COR-L47 (cell line): ENCODE results near the gene RITA1.
"Not testable (repeated sequence)": the region's sequence is repeated elsewhere in the genome, so short reads cannot be mapped to it uniquely, and the experiment has no call there.

Source experiments
- DNase-seq: peaks from one replicate; lab custom pipeline; 2025; lab: John Stamatoyannopoulos, UW

The RITA1 gene, protein sequence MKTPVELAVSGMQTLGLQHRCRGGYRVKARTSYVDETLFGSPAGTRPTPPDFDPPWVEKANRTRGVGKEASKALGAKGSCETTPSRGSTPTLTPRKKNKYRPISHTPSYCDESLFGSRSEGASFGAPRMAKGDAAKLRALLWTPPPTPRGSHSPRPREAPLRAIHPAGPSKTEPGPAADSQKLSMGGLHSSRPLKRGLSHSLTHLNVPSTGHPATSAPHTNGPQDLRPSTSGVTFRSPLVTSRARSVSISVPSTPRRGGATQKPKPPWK

DNA sequence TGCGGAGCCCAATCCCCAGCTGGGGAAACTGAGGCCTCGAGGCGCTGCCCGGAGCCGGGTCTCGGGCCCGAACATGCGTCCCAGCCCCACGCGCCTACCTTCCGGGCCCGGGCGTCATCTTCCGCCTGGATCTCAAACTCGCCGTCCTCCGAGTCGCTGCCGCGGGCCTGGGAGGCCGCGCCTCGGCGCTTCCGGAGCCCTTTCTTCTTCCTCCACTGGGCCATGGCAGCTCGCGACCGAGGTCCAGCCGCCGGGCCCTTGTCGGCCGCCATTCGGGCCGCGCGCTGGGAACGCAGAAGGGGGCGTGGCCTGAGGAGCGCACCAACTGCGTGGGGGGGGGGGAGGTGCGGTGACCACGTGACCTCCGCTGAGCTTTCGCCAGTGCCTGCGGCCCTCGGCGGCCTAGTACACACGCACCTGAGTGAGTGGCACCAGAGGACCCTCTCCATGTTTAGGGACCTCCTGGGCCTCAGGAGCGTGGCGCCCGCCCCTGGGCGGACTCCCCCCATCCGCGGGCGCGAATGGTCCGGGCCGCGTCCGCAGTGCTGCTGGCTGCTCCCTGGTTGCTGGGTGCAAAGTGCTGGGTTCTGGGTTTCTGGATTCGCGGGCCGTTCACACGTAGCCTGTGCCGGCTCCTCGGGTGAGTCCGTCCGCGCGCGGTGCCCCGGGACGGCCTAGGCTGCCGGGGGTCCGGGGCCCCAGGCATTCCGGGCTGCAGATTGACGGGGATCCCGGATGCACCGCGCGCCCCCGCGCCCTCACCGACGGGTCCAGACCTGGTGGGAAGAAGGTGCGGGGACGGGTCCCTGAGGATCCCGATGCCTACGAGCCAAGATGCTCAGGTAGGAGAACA is at the start of gene RITA1, which contains the start of gene DDX54:
TSS of gene RITA1 (plus strand) at position 542 of the 853 bp plus-strand sequence. CDS start 1,026 bp downstream, outside the sequence.
TSS of gene DDX54 (minus strand) at position 299 of the 853 bp plus-strand sequence. CDS start at position 272, 27 bp downstream.
- DNase-seq = peak; percentile 76

DNA sequence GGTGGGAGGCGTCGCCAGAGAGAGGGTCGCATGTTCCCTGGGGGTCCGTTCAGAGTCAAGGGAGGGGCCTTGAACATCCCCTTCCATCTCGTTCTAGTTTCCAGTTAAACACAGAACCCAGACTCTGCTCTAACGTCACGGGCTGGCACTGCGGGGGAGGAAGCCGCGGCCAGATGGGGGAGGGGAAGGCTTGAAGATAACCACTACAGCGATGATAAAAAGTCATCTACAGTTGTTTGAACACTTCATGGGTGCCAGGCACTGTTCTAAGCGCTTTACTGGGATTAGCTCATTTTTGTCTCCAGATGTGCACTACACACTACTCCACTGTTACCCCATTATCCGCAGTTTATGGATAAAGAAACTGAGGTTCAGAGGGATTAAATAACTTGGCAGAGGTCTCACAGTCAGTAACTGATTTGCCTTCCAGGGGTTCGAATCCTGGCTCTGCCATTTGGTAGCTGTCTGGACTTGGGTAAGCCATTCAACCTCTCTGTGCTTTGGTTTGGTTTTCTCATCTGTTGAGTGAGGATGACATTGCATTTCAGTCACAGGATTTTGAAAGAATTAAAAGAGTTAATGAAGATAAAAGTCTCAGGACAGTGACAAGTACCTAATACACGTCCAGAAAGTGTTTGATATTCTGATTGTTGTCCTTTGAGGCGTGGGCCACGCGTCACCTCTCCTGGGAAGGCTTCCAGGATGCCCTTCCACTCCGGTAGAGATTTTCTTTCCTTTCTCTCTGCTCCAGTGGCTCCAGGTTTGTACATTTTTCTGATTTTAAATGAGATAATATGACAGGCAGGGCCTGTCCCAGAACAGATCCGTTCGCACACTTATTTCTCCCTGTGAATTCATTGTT is 49.2 kb upstream of the RITA1 start:
- DNase-seq = no peak

DNA sequence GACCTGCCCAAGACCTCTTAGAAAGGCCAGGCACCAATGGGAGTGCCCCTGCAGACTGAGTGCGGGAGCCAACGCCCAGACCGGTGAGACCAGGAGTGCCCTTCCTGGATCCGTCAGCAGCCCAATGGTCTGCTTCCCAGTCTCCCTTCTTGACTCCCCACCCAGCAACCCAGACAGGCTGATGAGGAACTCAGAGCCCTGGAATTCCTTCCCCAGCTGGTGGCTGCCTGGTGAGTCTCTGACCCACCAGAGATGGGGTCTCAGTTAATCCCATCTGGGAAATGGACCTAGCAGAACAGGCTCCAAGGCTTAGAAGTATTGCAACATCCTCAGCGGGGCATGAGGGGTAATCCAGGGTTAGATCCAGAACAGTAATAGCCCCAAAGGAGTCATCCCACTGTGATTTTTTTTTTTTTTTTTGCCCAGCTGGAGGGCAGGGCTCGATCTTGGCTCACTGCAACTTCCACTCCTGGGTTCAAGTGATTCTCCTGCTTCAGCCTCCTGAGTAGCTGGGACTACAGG is 48.5 kb upstream of the RITA1 start:
- DNase-seq = no peak

DNA sequence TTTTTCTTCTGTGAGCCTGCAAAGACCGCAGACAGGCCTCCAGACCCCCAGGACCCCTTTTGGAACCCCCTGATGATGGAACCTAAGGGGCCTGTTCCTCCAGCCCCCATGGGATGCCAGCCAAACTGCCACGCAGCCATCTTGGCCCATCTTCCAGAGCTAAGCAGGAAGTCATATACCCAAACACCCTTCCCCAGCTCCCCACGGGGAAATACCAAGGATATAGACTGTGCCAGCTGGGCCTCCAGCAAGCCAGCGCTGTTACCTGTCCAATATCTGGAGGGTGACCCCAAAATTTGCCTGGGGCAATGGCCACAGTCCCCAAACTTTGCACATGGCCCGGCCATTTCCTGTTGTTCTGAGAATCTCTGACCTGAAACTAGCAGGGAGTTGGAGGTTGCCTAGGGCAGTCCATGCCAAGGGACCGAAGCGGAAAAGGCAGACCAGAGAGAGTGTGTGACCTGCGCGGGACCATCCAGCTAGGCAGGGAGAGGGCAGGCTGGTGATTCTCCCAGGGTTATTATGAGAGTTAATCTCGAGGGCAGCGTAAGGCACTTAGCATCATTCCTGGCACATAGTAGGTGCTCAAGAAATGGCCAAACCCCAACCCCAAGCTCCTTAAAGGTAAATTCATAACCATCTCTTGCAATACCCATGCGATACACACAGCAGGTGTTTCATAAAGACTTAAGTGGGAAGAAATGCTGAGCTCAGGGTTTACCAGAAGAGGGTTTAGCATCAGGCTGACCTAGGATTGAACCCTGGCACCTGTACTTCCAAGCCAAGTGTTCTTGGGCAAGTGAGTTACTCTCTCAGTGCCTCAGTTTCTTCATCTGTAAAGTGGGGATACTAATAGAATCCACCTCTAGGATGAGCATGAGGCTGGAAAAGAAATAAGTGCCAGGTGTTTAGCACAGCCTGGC is 47.4 kb upstream of the RITA1 start:
- no peak for DNase-seq

DNA sequence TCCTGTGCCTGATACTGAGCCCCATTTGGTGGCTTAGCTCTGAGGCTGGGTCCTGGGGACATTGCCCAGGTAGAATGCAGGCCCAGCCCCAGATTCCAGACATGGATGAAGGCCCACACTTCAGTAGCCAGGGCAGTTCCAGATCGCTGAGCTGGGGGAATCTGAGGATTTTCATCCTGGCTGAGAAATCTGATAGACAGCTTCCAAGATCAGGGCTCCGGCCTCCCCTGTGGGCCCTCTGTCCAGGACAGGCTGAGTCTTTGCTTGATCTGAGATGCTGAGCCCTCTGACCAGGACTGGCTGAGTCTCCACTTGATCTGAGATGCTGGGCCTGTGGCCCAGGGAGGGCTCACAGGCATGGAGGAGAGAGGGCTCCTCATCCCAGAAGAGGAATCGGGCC is 46.7 kb upstream of the RITA1 start:
- DNase-seq = no peak

DNA sequence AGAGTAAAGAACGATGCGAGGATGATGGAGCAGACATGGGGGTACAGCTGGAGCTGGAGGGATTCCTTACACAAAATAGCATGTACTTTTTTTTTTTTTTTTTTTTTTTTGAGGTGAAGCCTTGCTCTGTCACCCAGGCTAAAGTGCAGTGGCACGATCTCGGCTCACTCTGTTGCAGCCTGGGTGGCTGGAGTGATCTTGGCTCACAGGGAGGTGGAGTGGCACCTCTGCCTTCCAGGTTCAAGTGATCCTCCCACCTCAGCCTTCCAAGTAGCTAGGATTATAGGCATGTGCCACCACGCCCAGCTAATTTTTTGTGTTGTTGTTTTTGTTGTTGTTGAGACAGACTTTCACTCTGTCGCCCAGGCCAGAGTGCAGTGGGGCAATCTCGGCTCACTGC is 44.8 kb upstream of the RITA1 start:
- no peak for DNase-seq

DNA sequence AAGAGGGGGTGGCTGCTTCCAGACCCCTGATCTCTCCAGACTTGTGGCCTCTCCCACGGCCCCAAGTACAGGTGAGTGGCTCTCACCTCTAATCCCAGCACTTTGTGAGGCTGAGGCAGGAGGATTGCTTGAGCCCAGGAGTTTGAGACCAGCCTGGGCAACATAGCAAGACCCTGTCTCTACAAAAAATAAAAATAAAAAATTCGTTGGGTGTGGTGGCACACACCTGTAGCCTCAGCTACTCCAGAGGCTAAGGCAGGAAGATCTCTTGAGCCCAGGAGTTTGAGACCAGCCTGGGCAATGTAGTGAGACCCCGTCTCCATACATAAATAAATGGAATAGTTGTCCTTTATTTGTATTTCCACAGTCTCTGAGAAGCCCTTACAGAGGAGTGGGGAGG is 43.8 kb upstream of the RITA1 start:
- not testable (repeated sequence) for DNase-seq

DNA sequence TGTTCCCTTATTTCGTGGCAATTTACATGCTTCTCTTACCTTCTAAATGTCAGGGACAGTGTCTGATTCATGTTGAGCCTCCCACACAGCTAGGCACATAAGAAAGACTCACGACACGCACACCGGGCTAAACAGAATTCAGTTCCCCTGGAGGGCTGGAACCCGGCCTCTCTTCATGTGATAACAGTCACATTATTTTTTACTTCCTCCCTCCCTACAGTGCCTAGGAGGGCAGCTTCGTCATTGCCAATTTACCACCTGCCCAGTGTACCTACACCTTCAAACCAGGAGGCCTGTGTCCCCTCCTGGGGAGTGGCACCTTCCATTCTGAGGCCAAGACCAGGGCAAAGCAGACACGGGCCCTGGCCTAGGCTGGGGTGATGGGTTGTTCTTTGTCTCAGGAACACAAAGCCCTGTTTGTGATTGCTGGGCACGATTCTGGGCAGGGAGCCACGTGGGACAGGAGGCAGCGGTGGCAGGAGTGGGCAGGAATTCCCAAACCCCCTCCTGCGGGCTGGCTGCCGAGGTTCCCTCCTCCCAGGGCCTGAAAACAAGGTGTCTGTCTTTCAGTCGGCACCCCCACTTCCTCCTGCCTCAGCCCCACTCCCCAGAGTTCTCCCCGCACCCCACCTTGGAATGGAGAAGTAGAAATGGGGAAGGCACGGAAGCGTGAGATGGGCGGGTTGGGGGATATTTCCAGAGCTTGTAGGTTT is 43.2 kb upstream of the RITA1 start:
- no peak for DNase-seq

DNA sequence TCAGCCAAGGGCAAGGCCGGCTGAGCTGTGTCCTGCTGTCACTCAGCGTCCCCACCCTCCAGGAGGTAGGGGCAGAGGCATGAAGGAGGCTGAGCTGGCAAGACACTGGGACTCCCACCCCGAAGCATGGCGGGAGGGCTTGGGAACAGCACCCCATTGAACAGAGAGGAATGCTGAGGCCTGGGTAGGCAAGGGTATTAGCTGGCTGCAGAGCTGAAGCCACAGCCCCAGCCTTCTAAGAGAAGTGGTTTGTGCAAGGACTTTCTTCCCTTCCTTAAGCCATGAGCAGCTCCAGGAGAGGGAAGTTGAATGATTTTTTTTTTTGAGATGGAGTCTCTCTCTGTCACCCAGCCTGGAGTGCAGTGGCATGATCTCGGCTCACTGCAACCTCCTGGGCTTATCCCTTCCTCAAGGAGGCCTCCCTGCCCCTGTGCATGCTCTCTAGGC is 42.6 kb upstream of the RITA1 start:
- DNase-seq = no peak

DNA sequence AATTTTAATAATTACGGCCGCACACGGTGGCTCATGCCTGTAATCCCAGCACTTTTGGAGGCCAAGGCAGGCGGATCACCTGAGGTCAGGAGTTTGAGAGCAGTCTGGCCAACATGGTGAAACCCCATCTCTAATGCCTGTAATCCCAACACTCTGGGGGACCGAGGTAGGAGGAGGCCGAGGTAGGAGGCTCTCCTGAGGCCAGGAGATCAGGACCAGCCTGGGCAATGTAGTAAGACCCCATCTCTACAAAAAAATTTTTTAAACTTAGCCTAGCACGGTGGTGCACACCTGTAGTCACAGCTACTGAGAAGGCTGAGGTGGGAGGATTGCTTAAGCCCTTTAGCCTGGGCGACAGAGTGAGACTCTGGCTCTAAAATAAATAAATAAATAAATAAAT is 41.6 kb upstream of the RITA1 start:
- no peak for DNase-seq

DNA sequence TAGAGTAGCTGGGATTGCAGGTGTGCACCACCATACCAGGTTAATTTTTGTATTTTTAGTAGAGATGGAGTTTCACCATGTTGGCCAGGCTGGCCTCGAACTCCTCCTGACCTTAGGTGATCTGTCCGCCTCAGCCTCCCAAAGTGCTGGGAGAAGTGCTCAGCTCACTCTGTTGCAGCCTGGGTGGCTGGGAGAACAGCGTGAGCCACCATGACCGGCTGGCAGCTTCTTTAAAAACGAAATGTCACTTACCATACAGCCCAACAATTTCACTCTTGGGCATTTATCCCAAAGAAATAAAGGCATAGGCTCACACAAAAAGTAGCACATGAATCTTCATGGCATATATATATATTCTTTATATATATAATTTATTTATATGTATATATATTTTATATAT is 40.7 kb upstream of the RITA1 start:
- DNase-seq = no peak

DNA sequence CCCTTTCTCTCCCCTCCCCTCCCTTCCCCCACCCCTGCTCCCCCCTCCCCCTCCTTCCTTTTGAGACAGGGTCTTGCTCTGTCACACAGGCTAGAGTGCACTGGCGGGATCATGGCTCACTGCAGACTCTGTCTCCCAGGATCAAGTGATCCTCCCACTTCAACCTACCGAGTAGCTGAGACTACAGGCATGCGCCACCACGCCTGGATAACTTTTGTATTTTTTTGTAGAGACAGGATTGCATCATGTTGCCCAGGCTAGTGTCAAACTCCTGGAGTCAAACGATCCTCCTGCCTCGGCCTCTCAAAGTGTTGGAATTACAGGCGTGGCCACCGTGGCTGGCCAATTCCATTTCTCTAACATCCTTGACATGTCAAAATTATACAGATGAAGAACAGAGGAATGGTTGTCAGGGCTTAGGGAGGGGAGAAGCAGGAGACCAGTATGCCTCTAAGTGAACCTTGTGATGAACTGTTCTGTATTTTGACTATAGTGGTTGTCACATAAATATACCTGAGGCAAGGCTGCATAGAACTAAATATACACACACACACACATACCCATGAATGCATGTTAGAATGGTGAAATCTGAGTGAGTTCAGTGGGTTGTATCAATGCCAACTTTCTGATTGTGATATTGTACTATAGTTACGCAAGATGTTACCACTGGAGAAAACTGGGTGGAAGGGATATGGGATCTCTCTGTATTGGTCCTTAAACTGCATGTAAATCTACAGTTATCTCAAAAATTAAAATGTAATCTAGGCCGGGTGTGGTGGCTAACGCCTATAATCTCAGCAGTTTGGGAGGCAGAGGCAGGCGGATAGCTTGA is 39.6 kb upstream of the RITA1 start:
- DNase-seq = no peak

DNA sequence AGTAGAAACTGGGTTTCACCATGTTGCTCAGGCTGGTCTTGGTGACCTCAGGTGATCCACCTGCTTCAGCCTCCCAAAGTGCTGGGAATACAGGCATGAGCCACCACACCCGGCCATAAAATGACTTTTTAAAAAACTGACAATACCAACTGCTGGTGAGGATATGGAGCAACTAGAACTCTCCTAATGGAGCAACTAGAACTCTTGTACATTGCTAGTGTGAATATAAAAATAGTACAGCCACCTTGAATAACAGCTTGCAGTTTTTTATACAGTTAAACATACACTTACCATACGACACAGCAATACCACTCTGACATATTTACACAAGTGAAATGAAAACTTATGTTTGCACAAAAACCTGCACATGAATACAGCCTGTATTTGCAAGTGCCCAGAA is 38.5 kb upstream of the RITA1 start:
- DNase-seq = no peak

DNA sequence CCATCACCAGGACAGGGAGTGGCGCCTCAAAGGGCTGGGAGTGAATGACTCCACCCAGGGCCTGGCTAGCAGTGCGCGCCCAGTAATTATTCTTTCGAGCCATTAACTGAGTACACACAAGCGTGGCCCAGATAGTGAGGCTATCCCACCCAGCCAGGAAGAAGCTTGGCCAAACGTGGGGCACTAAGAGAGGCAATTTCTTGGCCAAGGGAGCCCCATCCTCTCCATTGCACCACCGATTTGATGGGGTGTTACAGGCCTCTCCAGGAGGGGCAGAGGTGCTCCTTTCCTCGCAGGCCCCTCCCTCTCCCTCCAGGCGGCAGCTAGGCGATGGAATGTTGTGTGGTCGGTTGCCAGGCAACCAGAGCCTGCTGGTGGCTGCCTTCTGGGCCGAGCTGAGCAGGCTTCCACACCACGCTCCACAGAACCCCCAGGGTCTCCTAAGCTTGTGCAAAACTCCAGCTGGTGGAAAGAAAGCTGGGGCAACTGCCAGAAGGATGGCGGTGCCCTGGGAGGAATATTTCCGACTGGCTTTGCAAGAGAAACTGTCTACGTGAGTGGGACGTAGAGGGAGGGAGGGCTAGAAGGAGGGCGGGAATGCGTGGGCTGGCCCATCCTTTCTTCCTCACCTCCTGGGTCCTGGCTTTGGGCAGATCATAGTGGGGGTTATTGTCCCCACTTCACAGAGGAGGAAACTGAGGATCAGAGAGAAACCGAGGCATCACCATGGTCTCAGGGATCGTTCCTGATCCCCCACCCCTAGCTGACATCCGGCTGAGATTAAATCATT is 36.0 kb upstream of the RITA1 start, which contains the start of gene CFAP73:
TSS of gene CFAP73 (plus strand) at position 364 of the 790 bp plus-strand sequence. CDS start at position 498, 134 bp downstream.
- DNase-seq = peak; percentile 78

DNA sequence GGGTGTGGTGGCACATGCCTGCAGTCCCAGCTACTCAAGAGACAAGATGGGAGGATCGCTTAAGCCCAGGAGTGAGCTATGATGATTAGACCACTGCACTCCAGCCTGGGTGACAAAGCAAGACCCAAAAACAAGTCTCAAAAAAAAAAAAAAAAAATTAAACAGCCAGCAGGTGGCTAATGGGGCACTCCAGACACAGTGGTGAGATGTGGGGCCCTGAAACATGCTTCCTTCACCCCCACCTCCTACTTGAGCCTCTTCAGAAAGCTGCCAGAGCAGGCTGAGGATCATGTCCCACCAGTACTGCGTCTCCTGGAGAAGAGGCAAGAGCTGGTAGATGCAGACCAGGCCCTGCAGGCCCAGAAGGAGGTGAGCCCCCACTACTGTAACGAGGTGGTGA is 33.9 kb upstream of the RITA1 start:
- no peak for DNase-seq

DNA sequence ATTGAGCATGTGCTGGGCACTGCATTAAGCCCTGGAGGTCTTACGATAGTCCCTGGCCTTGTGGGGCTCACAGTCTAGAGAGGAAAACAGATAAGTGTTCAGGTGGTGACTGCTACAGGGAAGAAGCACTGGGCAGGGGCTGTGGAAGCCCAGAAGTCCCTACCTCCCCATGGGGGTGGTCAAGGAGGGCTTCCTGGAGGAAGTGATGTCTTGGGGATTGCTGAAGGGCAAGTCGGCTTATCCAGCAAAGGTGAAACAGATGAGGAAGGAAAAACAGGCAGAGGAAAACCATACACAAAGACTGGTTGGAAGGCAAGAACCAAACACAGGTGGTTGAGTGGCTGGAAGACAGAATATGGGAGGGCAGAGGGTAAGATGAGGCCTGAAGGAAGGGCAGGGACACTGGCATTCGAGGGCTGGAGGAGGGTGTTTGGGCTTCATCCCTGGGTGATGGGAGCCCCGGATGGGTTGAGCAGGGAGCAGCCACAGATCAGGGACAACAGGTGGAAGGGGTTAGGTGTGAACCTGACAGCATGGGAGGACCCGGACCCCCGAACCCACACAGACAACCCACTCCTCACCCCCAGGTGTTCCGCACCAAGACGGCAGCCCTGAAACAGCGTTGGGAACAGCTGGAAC is 33.2 kb upstream of the RITA1 start:
- no peak for DNase-seq

DNA sequence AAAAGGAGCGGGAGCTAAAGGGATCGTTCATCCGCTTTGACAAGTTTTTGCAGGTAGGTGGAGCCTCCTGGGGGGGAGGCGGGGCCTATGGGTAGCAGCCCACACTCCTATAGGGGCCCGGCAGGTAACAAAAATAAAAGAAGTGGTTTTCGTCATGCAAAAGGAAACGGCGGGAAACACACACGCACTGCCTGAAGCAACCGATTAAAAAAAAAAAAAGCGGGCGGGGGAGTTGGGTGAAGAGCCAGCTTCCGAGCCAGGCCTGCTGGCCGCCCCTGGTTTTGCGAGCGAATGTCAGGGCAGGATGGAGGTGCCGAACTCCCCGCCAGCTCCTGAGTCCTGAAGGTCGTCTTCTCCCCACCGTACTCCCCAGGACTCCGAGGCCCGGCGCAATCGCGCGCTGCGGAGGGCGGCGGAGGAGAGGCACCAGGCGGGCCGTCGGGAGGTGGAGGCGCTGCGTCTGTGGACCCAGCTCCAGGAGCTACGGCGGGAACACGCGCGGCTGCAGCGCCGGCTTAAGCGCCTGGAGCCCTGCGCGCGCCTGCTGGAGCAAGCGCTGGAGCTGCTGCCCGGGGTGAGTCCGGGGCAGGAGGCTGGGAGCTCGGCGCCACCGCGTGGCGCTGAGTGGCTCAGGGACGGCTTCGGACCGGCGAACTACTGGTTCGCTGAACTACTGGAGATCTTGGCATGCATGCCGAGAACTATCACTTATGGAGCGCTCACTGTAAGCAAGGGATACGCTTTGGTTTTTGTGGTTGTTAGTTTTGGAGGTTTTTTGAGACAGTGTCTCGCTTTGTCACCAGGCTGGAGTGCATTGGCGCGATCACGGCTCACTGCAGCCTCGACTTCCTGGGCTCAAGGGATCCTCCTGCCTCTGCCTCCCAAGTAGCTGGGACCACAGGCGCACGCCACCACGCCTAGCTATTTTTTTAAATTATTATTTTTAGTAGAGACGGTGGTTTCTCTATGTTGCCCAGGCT is 32.4 kb upstream of the RITA1 start:
- DNase-seq = peak; percentile 70
